BLaER1 treated with 17β-estradiol and CSF1 and Interleukin-3, amounts not matched to agents 10 nM and 100 nM (cell line): ENCODE measurements around the gene INTS15.

ENCODE experiments used
- H3K27ac ChIP-seq, 11 experiments: shearing (Covaris generic); formaldehyde crosslinking; 2 replicates each; pipeline ENCODE4 v1.8.1; 2022
- H3K27me3 ChIP-seq, 11 experiments: shearing (Covaris generic); formaldehyde crosslinking; 2 replicates each; pipeline ENCODE4 v1.8.1; 2022
- H3K36me3 ChIP-seq, 11 experiments: shearing (Covaris generic); formaldehyde crosslinking; 2 replicates each; pipeline ENCODE4 v1.8.1; 2022
- H3K4me1 ChIP-seq, 10 experiments: shearing (Covaris generic); formaldehyde crosslinking; 2 replicates each; pipeline ENCODE4 v1.8.1; 2022
- H3K4me2 ChIP-seq, 11 experiments: shearing (Covaris generic); formaldehyde crosslinking; 2 replicates each; pipeline ENCODE4 v1.8.1; 2022
- H3K4me3 ChIP-seq, 10 experiments: shearing (Covaris generic); formaldehyde crosslinking; 2 replicates each; pipeline ENCODE4 v1.8.1; 2022
- H3K9ac ChIP-seq, 11 experiments: shearing (Covaris generic); formaldehyde crosslinking; 2 replicates each; pipeline ENCODE4 v1.8.1; 2022
- H3K9me3 ChIP-seq, 11 experiments: shearing (Covaris generic); formaldehyde crosslinking; replicated peaks in 1 of 11; 2 replicates each; pipeline ENCODE4 v1.8.1; 2022
- H4K20me1 ChIP-seq, 11 experiments: shearing (Covaris generic); formaldehyde crosslinking; 2 replicates each; pipeline ENCODE4 v1.8.1; 2022
- Cebpa-rat ChIP-seq, 11 experiments: shearing (Covaris generic); IDR thresholded peaks; 2 replicates each; pipeline ENCODE4 v1.8.1; 2022

INTS15 gene

GRCh38 chr7:6647541-6647940 is 57.7 kb downstream of the INTS15 start:
- Histone ChIP-seq H3K9ac (no peak overlapping the region), H4K20me1 (peaks cover 43 to 83% (median 71%) of the 10 kb centered on the region in 11 experiments), H3K27me3 (no peaks in the 10 kb centered on the region), H3K36me3 (peaks cover 97 to 100% (median 100%) of the 10 kb centered on the region in 11 experiments), H3K9me3 (peaks cover 31 to 54% (median 37%) of the 10 kb centered on the region in 11 experiments), H3K4me3 (no peak overlapping the region), H3K4me1 (peaks cover 0 to 17% (median 15%) of the 10 kb centered on the region in 10 experiments; a peak in 13 of 20 replicates), H3K4me2 (no peak overlapping the region), H3K27ac (no peak overlapping the region)
- no peak for TF ChIP-seq Cebpa-rat (IDR thresholded peaks at IDR 0.05)

DNA sequence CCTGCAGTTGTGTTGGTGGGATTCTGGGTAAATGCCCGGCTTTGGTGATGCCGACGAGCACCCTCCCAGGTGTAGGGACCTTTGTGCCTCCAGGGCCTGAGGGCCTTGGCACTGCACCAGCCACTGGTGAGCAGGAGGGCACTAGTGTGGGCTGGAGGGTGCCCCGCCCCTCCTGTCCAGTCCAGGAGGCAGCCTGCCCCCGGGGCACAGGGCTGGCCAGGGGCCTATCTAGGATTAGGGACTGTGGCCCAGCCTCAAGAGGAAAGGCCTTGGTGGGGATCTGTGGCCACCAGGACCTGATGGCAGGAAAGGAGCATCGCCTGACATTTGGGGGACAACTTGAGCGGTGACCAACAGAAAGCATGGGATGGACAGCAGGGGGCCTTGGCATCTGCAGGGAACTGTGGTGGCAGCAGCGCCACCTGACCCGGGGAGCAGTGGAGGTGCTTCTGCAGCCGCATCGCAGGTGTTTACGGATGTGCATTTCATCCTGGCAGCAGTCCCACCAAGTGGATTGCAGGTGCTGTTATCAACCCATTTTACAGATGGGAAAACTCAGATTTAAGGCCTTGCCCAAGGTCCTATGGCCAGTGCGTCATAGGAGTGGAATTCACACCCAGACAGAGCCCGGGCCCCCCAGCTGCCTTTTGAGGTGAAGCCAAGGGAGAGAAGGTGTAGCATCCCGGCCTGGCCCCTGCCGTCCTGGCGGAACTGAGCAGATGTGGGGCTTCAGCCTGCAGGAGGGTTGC is 58.4 kb downstream of the INTS15 start:
- H3K4me3 ChIP-seq, result no peak overlapping the region
- peaks cover 38 to 76% (median 64%) of the 10 kb centered on the region in 11 experiments for H4K20me1 ChIP-seq
- peaks cover 97 to 100% (median 100%) of the 10 kb centered on the region in 11 experiments for H3K36me3 ChIP-seq
- no peaks in the 10 kb centered on the region for H3K27me3 ChIP-seq
- H3K9me3 ChIP-seq, result peaks cover 38 to 61% (median 44%) of the 10 kb centered on the region in 11 experiments
- TF ChIP-seq Cebpa-rat (IDR thresholded peaks at IDR 0.05), result no peak
- H3K27ac ChIP-seq, result no peak overlapping the region
- H3K4me1 ChIP-seq, result peaks cover 0 to 17% (median 15%) of the 10 kb centered on the region in 10 experiments; a peak in 13 of 20 replicates
- peak overlapping the region in 7 of 11 experiments; percentile 22 to 57 (median 34); a peak in 11 of 22 replicates for H3K4me2 ChIP-seq
- peak overlapping the region in 3 of 11 experiments; percentile 7 to 50 (median 43); a peak in 2 of 22 replicates for H3K9ac ChIP-seq

DNA sequence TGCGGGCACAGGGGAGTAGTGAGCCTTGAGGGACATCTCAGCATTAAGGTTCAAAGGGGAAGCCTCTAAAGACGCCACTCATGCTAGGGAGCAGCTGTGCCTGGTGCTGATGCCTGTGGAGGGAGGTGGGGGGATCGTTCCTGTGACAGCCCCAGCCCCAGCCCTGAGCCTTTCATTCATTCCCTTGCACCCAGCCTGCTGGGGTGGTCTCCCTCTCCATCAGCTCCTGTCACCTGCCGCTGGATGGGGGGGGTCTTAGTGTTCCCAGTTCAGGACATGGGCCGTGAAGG is 58.9 kb downstream of the INTS15 start:
- no peak for TF ChIP-seq Cebpa-rat (IDR thresholded peaks at IDR 0.05)
- Histone ChIP-seq H3K27me3 (no peaks in the 10 kb centered on the region), H3K9me3 (peaks cover 44 to 66% (median 49%) of the 10 kb centered on the region in 11 experiments), H3K9ac (peak overlapping the region in 3 of 11 experiments; percentile 7 to 50 (median 43); a peak in 2 of 22 replicates), H3K4me2 (peak overlapping the region in 7 of 11 experiments; percentile 22 to 57 (median 34); a peak in 13 of 22 replicates), H3K36me3 (peaks cover 97 to 100% (median 100%) of the 10 kb centered on the region in 11 experiments), H4K20me1 (peaks cover 38 to 71% (median 59%) of the 10 kb centered on the region in 11 experiments), H3K4me1 (peaks cover 0 to 17% (median 15%) of the 10 kb centered on the region in 10 experiments; a peak in 13 of 20 replicates), H3K4me3 (no peak overlapping the region), H3K27ac (peak overlapping the region in 3 of 11 experiments; percentile 4 to 13 (median 12); a peak in 3 of 22 replicates)

GRCh38 chr7:6649241-6649961 is 59.6 kb downstream of the INTS15 start:
- H3K36me3 ChIP-seq, result peaks cover 97 to 100% (median 100%) of the 10 kb centered on the region in 11 experiments

GRCh38 chr7:6650086-6650485 is 60.3 kb downstream of the INTS15 start:
- 0 out of 22 replicates have a peak overlapping the region, but pooled peaks of 3 of the 11 experiments have one; percentile 23 to 49 (median 40) for H3K27ac ChIP-seq
- peaks cover 35 to 69% (median 50%) of the 10 kb centered on the region in 11 experiments for H4K20me1 ChIP-seq
- peaks cover 97 to 100% (median 100%) of the 10 kb centered on the region in 11 experiments for H3K36me3 ChIP-seq

More at GRCh38 chr7:6649241-6649961, 59.6 kb downstream of the INTS15 start:
- Histone ChIP-seq H3K4me2 (peak overlapping the region in 7 of 11 experiments; percentile 22 to 57 (median 34); a peak in 13 of 22 replicates), H3K27me3 (no peaks in the 10 kb centered on the region), H4K20me1 (peaks cover 38 to 70% (median 54%) of the 10 kb centered on the region in 11 experiments), H3K4me3 (peak overlapping the region in 1 of 10 experiments; percentile 18; a peak in 1 of 20 replicates), H3K9me3 (peaks cover 50 to 72% (median 56%) of the 10 kb centered on the region in 11 experiments), H3K4me1 (peaks cover 0 to 17% (median 15%) of the 10 kb centered on the region in 10 experiments; a peak in 13 of 20 replicates), H3K9ac (peak overlapping the region in 4 of 11 experiments; percentile 7 to 50 (median 36); a peak in 4 of 22 replicates), H3K27ac (peak overlapping the region in 4 of 11 experiments; percentile 13 to 49 (median 32); a peak in 6 of 22 replicates)
- no peak for TF ChIP-seq Cebpa-rat (IDR thresholded peaks at IDR 0.05)

GRCh38 chr7:6650521-6651011 is 60.7 kb downstream of the INTS15 start:
- H3K27me3 ChIP-seq, result no peaks in the 10 kb centered on the region
- no peak for TF ChIP-seq Cebpa-rat (IDR thresholded peaks at IDR 0.05)
- no peak overlapping the region for H3K27ac ChIP-seq
- H3K36me3 ChIP-seq, result peaks cover 97 to 100% (median 100%) of the 10 kb centered on the region in 11 experiments
- peak overlapping the region in 6 of 10 experiments; percentile 9 to 56 (median 32); a peak in 4 of 20 replicates for H3K4me3 ChIP-seq
- no peak overlapping the region for H3K9ac ChIP-seq
- peaks cover 0 to 17% (median 15%) of the 10 kb centered on the region in 10 experiments; a peak in 13 of 20 replicates for H3K4me1 ChIP-seq
- peaks cover 61 to 84% (median 67%) of the 10 kb centered on the region in 11 experiments for H3K9me3 ChIP-seq
- no peak overlapping the region for H3K4me2 ChIP-seq
- H4K20me1 ChIP-seq, result peaks cover 33 to 65% (median 46%) of the 10 kb centered on the region in 11 experiments

More at GRCh38 chr7:6650086-6650485, 60.3 kb downstream of the INTS15 start:
- no peaks in the 10 kb centered on the region for H3K27me3 ChIP-seq
- no peak for TF ChIP-seq Cebpa-rat (IDR thresholded peaks at IDR 0.05)
- H3K4me1 ChIP-seq, result peaks cover 0 to 17% (median 15%) of the 10 kb centered on the region in 10 experiments; a peak in 13 of 20 replicates
- H3K4me2 ChIP-seq, result peak overlapping the region in 1 of 11 experiments; percentile 49; a peak in 1 of 22 replicates
- peak overlapping the region in 2 of 10 experiments; percentile 18 to 19; a peak in 2 of 20 replicates for H3K4me3 ChIP-seq
- no peak overlapping the region for H3K9ac ChIP-seq
- peaks cover 57 to 79% (median 62%) of the 10 kb centered on the region in 11 experiments for H3K9me3 ChIP-seq

GRCh38 chr7:6651851-6652445 is 62.1 kb downstream of the INTS15 start:
- H3K36me3 ChIP-seq, result peaks cover 90 to 100% (median 97%) of the 10 kb centered on the region in 11 experiments
- peaks cover 0 to 17% (median 15%) of the 10 kb centered on the region in 10 experiments; a peak in 13 of 20 replicates for H3K4me1 ChIP-seq
- H3K9ac ChIP-seq, result no peak overlapping the region
- peaks cover 61 to 96% (median 68%) of the 10 kb centered on the region in 11 experiments for H3K9me3 ChIP-seq
- no peak for TF ChIP-seq Cebpa-rat (IDR thresholded peaks at IDR 0.05)
- H3K4me2 ChIP-seq, result no peak overlapping the region
- H3K4me3 ChIP-seq, result peak overlapping the region in 9 of 10 experiments; percentile 13 to 56 (median 41); a peak in 17 of 20 replicates
- H4K20me1 ChIP-seq, result peaks cover 22 to 59% (median 32%) of the 10 kb centered on the region in 11 experiments
- H3K27ac ChIP-seq, result no peak overlapping the region
- no peaks in the 10 kb centered on the region for H3K27me3 ChIP-seq
